GM19324 (cell line): ENCODE data around the gene IP6K1.
A peak's percentile ranks its signal among the peaks of the same experiment; 100 is the strongest.
"Not testable (repeated sequence)": the region's sequence is repeated elsewhere in the genome, so short reads cannot be mapped to it uniquely, and the experiment has no call there.

Experiments
- ATAC-seq: cut with Tn5 transposase; IDR thresholded peaks from one replicate; pipeline ENCODE4 v1.9.1; 2021; ENCODE audit warnings: mild to moderate bottlenecking, moderate library complexity; ENCODE audit not compliant: unreplicated experiment, low FRiP score

The IP6K1 gene

DNA sequence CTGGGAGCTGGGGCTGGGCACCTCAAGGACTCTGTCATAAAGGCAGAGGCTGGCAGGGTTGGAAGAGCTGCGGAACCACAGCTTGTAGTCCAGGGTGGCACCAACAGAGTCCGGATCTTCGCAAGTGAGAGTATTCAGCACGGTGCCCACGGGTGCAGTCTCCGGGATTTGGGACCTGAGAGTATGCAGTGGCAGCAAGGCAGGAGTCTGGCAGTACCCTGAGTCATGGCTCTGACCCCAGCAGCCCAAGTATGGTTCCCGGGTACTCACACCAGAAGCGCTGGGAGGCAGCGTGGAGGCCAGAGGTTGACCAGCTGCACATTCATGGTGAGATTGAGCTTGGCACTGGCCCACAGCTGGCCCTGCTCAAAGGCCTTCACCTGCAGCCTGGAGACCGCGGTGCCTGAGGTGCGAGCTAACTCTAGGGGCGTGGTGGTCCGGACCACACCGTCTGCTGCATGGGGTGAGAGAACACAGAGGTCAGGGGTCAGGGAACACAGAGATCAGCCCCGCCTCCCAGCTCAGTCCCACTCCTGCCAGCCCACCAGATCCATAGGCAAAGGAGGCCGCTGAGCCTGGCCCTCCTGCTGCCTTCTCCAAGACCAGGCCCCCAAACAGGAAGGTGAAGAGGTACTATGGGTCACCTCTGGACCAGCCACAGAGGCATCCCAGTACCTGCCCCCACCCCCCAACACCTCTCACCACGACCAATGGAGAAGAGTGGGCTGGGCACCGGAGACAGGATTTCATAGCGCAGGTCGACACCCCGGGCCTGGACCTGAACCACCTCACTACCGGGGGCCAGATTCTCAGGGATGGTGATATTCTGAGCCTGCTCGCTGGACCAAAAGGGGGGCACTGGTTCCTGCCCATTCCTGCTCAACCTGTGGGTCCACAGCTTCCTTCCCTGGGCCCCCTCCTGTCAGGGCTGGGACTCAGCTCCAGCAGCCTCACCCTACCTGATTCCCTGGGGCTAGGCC is 8.9 kb upstream of the IP6K1 start:
- ATAC-seq: no peak

DNA sequence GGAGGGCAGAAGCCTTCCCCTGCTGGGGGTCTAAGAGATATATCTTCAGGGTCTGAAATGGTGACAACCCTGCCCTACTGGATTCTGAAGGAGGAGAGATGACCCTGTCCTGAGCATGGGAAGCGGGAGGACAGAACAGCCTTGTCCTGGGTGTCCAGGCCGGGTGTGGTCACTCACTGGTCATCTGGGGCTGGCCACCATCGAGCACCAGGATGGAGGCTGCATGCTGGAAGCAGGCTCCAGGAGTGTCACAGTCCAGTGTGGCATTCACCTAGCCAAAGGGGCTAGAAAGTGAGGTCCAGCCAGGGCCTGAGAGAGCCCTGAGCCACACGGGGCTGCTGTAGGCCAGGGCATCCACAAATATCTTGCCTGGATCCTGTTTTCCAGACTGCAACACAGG is 8.1 kb upstream of the IP6K1 start:
- ATAC-seq: no peak

DNA sequence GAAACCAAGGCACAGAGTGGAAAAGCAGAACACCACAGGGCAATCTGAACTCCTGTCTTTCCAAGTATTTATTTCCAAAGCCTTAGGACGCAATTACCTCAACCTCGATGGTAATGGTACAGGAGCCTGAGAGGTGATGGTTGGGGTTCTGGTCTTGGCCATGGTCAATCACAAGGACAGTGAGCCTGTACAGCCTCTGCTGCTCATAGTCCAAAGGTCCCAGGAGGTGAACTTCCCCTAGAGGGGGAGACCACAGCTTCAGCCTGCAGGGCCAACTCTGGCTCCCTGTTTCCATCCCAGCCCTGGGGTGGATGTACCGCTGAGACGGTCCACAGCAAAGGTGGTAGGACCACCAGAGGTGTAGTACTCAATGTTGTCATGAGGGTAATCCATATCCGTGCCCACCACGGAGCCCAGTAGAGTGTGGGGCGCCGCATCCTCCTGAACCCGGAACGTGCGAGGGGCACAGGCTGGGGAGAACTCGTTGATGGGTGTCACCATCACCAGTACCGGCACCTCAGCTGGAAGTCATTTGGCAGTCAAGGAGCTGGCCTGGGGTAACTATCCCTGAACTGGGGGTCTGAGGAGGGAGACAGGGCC is 7.2 kb upstream of the IP6K1 start:
- no peak for ATAC-seq

DNA sequence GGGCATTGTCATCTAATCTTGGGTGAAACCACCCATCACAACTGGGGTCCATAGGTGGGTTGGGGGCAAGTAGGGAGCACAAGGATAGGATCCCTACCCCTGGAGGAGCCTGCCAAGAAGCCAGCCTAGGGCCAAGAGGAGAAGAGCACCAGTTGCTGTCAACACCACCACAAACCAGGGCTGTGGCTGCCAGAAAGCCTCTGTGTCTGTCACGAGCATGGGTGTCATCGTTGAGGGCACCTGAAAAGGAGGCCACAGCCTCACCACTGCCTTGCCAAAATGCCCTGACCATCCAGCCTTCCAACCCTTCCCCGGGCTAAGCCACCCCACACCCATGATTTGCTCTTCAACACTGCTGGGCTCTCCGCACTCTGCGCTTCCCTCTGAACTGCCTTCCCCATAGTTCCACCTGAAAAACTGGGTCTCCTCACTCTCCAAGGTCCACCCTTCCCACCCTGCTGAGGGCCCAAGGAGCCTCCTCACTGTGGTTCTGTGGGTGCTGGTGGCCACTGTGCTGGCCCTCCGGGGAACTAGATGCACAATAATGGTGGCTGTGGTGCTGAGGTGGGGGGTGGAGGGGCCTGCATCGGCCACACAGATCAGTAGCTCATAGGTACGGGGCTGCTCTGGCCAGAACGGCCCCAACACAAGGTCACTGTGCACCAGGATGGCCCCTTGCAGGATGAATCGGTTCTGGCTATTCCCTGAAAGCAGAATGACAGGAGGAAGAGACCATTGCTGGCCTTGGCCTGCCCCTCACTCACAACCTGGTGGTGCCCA is 6.2 kb upstream of the IP6K1 start:
- ATAC-seq: no peak

DNA sequence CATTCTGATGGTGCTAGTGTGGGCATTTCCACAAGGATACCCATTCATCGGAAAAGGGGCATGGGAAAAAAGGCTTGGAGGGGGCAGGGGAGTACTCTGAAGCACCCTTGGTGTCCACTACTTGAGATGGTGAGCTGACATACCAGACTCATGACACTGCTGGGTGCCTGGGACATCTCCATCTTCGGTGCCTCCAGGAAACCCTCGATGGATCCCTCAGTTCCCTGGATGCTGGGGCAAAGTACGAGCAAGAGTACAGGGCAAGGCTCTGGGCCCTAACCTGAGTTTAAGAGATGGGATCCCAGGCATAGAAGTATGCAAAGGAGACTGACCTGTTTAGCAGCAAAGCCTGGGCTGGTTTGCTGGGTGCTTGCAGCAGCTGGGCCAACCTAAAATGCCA is 5.2 kb upstream of the IP6K1 start:
- no peak for ATAC-seq

DNA sequence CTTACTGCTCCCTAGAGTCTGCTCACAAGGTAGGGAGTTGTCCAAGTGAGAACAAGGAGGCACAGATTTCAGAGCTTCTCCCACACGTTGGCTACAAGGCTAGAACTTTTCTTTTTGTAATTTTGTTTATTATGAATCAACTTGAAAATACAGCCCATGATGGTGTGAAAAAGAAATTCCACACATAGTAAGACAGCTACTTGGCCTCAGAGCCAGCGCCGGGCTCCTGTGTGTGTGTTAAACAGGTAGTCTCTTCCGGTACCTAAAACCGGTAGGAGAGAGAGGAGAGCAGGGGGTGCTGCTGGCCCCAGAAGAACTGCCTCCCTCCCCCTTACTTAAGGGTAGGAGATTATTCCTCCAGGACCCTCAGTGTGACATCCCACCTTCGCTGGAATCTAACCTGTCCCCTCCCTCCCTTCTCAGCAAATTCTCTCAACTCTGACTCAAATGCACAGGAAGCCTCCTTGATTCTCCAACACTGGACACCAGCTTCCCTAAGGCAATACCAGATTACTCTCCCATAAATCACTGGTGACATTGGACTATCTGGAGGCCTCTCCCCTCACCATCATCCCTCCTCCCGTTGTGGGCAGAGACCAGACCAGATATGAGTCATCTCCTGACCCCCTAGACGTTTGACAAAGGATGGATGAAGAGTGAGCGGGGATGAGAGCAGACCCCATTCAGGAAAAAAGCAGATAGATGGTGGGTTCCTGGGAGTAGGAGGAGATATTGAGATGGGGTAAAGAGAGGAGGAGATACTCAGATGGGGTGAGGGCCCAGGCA is 4.5 kb upstream of the IP6K1 start:
- no peak for ATAC-seq

DNA sequence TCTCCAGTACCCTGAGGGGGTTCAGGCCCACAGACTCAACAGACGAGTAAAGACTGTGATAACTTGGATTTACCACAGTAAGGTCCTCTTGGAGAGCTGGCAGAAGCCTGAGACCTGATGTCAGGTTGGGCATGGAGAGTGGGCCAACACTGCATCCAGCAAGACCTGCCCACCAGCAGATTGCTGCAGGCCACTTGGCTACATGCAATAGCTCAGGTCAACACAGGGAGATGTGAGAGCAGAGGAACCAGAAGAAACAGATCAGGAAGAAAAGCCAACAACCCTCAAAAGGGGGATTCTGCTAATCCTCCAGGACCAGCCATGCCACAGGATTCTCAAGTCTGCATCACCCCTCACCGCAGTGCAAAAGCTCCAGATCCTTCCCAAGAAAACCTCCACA is 1.7 kb upstream of the IP6K1 start:
- ATAC-seq: no peak

DNA sequence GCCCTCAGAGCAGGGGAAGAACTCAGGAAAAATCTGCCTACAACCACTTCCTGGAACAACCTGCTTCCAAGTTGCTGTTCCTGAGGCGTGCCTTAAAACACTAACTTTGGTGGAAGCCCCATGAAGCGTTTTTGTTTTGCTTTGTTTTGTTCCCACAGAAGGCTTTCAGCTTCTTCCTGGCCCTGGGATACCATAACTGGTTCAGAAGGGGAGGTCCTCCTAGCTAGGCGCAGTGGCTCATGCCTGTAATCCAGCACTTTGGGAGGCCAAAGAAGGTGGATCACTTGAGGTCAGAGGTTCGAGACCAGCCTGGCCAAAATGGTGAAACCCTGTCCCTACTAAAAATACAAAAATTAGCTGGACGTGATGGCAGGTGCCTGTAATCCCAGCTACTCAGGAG is 1.2 kb upstream of the IP6K1 start:
- ATAC-seq: no peak

DNA sequence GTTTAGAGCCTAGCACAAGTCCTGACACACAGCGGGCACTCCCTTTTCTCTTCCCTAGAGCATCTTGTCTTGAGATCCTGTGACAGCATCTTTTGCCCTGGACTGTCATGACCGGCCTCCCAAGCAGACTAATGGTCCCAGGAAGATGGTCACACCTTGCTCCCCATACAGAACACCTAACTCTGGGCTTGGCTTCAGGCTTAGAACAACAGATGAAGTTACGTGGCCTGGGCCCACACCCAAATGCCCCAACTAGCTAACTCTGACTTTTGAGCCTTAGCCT is 781 bp upstream of the IP6K1 start:
- no peak for ATAC-seq

DNA sequence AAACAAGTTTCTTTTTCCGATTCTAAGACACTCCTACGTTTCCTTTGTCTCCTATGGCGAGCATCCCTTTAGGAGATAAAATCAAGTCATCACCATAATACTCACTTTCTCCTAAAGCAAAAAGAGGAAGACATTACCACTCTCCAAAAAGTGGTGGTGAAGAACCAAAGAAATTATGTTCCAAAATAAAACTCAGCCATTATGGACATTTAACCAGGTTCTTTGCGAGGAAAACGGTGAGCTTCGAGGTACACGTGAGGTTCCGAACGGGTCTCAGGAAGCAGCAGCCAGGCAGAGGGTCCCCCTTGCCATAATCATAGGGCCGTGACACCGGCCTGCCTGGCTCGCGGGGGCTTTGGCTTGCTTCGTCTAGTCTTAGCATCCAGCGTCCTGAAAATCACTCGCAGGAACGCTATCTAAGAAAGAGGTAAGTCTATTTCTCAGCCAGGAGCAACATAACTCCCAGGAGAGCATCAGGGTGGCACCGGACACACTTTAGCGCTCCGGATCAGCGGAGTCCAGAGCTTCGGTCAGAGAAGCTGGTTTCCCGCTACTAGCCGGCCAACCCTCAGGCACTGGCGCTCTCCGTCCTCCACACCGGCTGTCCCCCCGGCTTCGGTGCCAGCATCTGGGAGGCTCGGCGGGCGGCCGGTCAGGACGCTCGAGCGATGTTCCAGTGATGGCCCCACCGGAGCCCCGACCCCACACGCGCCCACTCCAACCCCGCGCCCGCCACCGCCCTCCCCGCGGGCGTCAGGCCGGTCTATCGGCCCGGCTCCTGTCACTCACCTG is 581 bp downstream of the IP6K1 start:
- peak; percentile 45 for ATAC-seq

DNA sequence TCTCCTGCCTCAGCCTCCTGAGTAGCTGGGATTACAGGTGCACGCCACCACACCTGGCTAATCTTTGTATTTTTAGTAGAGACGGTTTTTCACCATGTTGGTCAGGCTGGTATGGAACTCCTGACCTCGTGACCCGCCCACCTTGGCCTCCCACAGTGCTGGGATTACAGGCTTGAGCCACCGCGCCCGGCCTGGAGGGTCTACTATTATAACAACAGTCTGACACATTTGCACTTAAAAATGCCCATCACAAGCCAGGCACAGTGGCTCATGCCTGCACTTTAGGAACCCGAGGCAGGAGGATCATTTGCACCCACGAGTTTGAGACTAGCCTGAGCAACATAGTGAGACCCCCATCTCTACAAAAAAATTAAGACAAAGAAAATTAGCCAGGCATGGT is 4.1 kb downstream of the IP6K1 start:
- ATAC-seq: not testable (repeated sequence)

DNA sequence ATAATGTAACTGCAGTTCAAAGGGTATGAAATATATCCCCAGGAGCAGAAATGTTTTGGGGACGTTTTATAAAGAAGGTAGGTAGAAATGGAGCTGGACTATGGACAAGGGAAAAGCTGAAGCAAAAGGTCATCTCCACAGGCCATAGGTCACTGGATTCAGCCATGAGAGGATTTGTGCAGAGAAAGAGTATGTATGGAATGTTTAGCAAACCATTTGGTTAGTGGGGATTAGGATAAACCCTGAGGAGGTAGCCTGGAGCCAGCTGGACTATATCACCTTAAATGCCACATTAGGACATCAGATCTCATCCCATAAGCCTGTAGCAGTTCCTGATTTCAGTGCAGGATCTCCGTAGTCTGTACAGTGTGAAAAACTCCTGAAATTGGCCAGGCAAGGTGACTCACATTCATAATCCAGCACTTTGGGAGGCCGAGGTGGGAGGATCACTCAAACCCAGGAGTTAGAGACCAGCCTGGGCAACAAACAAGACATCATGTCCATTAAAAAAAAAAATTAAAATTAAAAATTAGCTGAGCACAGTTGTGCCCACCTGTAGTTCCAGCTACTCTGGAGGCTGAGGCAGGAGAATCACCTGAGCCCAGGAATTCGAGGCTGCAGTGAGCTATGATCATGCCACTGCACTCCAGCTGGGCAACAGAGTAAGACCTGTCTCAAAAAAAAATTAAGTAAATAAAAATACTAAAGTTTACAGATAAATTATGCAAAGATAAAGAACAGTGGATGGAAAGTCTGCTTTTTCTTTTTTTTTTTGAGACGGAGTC is 4.7 kb downstream of the IP6K1 start:
- ATAC-seq: no peak

DNA sequence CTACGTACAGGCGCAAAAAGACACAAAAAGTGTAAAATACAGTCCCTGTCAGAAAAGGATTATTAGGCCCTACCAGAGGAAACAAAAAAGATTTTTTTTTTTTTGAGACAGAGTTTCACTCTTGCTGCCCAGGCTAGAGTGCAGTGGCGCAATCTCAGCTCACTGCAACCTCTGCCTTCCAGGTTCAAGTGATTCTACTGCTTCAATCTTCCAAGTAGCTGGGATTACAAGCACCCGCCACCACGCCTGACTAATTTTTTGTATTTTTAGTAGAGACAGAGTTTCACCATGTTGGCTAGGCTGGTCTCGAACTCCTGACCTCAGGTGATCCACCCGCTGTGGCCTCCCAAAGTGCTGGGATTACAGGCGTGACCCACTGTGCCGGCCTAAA is 5.4 kb downstream of the IP6K1 start:
- not testable (repeated sequence) for ATAC-seq

DNA sequence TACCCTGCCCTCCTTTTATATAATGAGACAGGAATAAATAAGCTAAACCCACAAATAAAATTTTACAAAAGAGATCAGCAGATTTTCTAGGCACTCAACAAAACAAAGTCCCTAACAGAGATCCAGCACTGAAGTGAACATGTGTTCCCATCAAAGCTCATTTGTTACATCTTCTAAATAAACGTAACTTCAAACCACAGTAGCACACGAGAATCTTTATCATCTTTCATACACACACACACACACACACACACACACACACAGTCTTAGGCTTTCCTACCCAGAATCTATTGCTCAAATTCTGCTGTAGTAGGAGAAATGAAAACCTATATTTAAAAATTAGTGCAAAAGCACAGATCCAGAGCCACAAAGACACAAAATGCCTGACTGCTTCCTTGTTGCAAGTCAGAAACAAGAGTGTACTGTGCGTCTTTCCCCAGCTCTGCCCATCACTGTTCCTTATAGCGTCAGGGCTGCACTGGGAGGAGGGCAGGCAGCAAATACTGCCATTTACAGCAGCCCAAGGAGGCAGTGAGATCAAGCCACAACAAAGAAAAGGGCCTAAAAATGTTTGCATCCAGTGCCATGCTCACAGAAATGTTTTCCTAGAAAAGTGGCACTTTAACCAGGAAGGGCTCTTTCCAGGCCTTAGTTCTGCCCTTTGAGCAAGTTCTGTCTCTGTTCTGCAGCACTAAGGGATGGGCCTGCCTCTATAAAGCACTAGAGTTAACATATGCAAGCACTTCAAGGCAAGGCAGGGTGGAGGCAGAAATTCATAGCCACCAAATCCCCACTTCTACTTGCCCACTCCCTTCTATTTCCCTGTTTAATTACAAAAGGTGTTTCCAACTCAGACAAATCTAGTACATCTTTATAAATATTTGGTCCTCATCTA is 6.0 kb downstream of the IP6K1 start:
- ATAC-seq: no peak

DNA sequence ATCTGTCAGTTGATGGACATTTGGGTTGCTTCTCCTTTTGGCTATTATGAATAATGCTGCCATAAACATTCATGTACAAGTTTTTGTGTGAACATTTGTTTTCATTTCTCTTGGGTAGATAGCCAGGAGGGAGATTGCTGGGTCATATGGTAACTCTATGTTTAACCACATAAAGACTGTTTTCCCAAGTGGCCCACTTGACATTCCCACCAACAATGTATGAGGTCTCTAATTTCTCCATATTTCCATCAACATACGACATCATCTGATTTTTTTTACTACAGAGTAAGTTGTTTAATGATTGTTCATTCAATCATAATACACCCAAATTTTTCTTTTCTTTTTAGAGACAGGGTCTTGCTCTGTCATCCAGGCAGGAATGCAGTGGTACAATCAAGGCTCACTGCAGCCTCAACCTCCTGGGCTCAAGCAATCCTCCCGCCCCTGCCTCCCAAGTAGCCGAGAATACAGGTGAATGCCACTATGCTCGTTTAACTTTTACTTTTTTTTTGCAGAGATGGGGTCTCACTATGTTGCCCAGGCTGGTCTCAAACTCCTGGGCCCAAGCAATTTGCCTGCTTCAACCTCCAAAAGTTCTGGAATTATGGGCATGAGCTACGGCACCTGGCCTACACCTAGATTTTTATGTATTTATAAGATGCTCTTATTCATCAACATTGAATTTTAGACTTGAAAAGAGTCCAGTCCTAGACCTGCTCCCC is 6.8 kb downstream of the IP6K1 start:
- ATAC-seq: no peak

DNA sequence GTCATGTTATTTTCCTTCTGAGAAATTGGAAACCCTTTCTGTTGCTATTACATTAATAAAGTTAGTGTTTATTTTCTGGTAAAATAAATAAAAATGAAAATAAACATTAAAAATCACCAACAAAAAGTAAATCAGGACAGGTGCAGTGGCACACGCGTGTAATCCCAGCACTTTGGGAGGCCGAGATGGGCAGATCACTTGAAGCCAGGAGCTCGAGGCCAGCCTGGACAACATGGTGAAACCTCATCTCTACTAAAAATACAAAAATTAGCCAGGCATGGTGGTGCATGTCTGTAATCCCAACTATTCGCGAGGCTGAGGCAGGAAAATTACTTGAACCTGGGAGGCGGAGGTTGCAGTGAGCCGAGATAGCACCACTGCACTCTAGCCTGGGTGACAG is 10.2 kb downstream of the IP6K1 start:
- ATAC-seq: not testable (repeated sequence)

DNA sequence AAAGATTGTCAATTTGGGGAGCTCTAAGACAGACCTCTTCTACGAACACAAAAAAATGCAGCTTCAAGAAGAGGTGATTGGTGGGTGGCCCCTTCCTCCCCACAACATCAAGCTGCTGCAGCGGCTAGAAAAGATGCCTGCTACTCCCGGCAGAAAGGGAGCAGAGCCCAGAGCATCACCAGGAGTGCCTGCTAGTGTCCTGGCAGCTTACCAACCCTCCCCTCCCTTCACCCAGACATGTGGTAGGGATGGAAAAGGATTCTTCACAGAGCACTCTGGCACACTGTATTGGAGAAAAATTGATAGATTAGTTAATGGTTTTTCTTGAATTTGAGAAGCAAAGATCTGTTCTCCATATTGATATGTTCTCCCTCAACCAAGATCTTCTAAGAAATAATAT is 10.8 kb downstream of the IP6K1 start:
- ATAC-seq: no peak

DNA sequence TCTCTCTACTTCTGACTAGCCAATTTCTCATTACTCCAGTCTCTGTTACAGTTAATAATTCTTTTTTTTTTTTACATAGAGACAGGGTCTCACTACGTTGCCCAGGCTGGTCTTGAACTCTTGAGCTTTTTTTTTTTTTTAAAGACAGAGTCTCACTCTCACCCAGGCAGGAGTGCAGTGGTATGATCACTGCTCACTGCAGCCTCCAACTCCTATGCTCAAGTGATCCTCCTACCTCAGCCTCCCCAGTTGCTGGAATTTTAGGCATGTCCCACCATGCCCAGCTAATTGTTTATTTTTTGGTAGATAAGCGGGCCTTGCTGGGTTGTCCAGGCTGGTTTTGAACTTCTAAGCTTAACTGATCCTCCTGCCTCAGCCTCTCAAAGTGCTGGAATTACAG is 13.6 kb downstream of the IP6K1 start:
- no peak for ATAC-seq
